HFFc6 (cell line): ENCODE measurements around the gene HTR2B. TPM values are rescaled to one million over a fixed set of nuclear protein-coding genes. Genes with fewer than 3 reads are reported as not detected.
"Not testable (repeated sequence)": the region's sequence is repeated elsewhere in the genome, so short reads cannot be mapped to it uniquely, and the experiment has no call there.

Experiments used
- DNase-seq: peaks from one replicate; pipeline ENCODE4 v3.0.0-alpha.2; 2018
- H3K27ac Mint-ChIP-seq: 2 replicates; pipeline ENCODE4 v1.8.0; 2020; ENCODE audit warnings: mild to moderate bottlenecking, mixed read lengths
- H3K27me3 Mint-ChIP-seq: 2 replicates; pipeline ENCODE4 v1.8.0; 2021; ENCODE audit warnings: mild to moderate bottlenecking, moderate library complexity, mixed read lengths; ENCODE audit not compliant: insufficient read depth
- H3K36me3 Mint-ChIP-seq: 2 replicates; pipeline ENCODE4 v1.8.0; 2021; ENCODE audit warnings: low read depth, mixed read lengths
- H3K4me1 Mint-ChIP-seq: 2 replicates; pipeline ENCODE4 v1.8.0; 2020; ENCODE audit warnings: low read depth, mixed read lengths
- H3K4me3 Mint-ChIP-seq: 2 replicates; pipeline ENCODE4 v1.8.0; 2020; ENCODE audit warnings: mild to moderate bottlenecking, moderate library complexity, mixed read lengths
- H3K9me3 Mint-ChIP-seq: 2 replicates; pipeline ENCODE4 v1.8.0; 2020; ENCODE audit warnings: mild to moderate bottlenecking, mixed read lengths
- total RNA-seq, 6 experiments: library from RNA; stranded (reverse); fragmentation: NEBNext Ultra II Directional; extraction: Animal tissue kit (Norgen Biotek cat#: 25700); gene quantifications; 2 replicates in 1 of 6; 3 replicates in 5 of 6; pipeline ENCODE4 v1.2.3, GENCODE V29; 2021
- TF ChIP-seq, protein P1 (sequence below): fragments of 200-600 bp; sonication (generic); IDR thresholded peaks from 2 replicates; pipeline ENCODE4 v1.5.0; 2021; ENCODE audit warnings: antibody characterized with exemption, mild to moderate bottlenecking

HTR2B gene
- total RNA-seq, 6 experiments from 2014 or later = 0.09 to 0.33 (median 0.26) TPM; not detected in 1

DNA sequence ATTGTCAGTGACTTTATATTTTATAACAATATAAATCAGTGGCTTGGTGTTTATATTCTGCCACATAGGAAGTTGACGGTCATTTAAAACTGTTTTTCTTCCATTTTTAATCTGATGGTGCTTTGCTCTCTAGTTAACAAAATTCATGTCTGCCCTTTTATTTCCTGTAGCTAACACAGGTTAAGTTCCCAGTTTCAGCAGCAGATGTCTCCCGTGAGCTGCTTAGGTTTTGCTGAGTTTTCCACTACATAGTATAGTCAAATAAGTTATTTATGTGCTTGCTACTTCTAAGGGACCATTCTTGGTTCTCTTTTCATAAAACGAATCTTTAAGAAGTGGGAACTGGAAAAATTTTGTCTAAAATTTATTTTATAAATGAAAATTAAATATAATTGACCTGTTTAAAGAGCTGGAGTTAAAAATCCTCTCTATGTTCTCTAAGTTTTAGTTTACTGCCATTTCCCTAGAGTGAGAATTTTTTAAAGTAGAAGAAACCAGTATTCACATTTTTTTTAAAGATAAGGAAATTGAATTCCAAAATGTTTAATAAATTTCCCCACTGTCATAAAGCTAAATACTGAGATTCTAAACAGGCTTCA, 20.6 kb downstream of the HTR2B start:
- TF ChIP-seq, protein P1, sequence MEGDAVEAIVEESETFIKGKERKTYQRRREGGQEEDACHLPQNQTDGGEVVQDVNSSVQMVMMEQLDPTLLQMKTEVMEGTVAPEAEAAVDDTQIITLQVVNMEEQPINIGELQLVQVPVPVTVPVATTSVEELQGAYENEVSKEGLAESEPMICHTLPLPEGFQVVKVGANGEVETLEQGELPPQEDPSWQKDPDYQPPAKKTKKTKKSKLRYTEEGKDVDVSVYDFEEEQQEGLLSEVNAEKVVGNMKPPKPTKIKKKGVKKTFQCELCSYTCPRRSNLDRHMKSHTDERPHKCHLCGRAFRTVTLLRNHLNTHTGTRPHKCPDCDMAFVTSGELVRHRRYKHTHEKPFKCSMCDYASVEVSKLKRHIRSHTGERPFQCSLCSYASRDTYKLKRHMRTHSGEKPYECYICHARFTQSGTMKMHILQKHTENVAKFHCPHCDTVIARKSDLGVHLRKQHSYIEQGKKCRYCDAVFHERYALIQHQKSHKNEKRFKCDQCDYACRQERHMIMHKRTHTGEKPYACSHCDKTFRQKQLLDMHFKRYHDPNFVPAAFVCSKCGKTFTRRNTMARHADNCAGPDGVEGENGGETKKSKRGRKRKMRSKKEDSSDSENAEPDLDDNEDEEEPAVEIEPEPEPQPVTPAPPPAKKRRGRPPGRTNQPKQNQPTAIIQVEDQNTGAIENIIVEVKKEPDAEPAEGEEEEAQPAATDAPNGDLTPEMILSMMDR = peak; percentile 88
- peak; percentile 72 for DNase-seq
- Mint-ChIP-seq H3K36me3 (peaks cover 29% of the 10 kb centered on the region), H3K9me3 (no peaks in the 10 kb centered on the region), H3K4me3 (no peak overlapping the region), H3K4me1 (peaks cover 82% of the 10 kb centered on the region), H3K27ac (peak overlapping the region; percentile 67), H3K27me3 (0 out of 2 replicates have a peak, but pooled peaks cover 2% of the 10 kb centered on the region)

DNA sequence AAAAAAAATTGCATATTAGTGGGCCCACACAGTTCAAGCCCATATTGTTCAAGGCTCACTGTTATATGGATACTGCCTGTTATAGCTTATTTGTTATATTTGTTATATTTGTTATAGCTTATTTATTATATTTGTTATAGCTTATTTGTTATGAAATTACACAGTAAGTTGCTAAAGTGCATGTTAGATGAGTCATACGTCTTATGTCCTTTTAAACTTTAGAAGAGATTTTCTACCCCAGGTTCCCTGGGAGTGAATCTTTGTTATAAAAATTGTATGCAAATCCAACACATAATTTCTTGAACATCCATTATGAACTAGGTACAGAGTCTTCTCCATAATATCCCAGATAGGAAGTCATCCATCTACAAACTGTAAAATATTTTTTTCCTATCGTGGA, 22.1 kb downstream of the HTR2B start:
- H3K36me3 Mint-ChIP-seq = peaks cover 27% of the 10 kb centered on the region
- peaks cover 2% of the 10 kb centered on the region; the same call in 1 of the 2 replicates for H3K27me3 Mint-ChIP-seq
- H3K27ac Mint-ChIP-seq = peak overlapping the region; percentile 71
- peaks cover 78% of the 10 kb centered on the region for H3K4me1 Mint-ChIP-seq
- no peak for DNase-seq
- no peaks in the 10 kb centered on the region; the same call in 1 of the 2 replicates for H3K9me3 Mint-ChIP-seq
- TF ChIP-seq, protein P1 = no peak
- no peak overlapping the region for H3K4me3 Mint-ChIP-seq

DNA sequence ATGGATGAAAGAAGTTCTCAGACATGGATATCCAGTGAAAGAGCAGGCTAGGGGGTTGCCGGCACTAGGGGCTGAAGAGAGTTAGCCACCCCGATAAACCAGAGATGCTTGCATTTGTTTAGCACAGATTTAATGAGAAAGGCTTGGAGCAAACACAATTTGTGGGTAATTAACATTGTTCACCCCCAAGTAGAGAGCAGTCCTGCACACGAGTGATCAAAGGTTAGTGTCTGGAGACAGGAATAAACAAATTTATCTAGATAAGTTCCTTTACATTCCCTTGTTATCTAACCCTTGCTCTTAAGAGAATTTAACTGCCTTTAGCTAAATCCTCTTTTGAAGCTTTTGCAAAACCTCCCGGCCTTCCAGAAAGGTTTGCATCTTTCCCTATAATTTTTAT, 23.9 kb downstream of the HTR2B start:
- Mint-ChIP-seq H3K4me3 (no peak overlapping the region), H3K27me3 (peaks cover 2% of the 10 kb centered on the region; the same call in 1 of the 2 replicates), H3K27ac (peak overlapping the region; percentile 47), H3K36me3 (peaks cover 32% of the 10 kb centered on the region), H3K4me1 (peaks cover 62% of the 10 kb centered on the region), H3K9me3 (no peaks in the 10 kb centered on the region; the same call in 1 of the 2 replicates)
- TF ChIP-seq, protein P1 = no peak
- DNase-seq = no peak

DNA sequence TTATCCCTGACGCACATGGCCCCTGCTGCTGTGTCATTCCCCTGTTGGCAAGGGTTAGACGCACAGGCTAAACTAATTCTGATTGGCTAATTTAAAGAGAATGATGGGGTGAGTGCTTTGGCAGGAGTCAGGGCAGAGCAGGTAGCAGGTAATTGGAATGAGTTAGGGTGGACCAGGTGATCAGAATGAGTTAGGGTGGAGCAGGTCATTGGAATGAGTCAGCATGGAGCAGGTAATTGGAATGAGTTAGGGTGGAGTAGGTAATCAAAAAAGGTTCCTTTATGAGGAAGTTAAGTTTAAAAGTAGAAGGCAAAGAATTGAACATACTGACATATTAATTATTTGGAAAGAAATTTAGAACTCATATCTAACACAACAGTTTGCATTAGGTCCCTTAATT, 24.5 kb downstream of the HTR2B start:
- peaks cover 55% of the 10 kb centered on the region for H3K4me1 Mint-ChIP-seq
- not testable (repeated sequence) for DNase-seq, H3K27me3 Mint-ChIP-seq, H3K4me3 Mint-ChIP-seq, H3K9me3 Mint-ChIP-seq
- peak overlapping the region; percentile 20; the same call in 1 of the 2 replicates for H3K27ac Mint-ChIP-seq
- H3K36me3 Mint-ChIP-seq = peaks cover 31% of the 10 kb centered on the region

DNA sequence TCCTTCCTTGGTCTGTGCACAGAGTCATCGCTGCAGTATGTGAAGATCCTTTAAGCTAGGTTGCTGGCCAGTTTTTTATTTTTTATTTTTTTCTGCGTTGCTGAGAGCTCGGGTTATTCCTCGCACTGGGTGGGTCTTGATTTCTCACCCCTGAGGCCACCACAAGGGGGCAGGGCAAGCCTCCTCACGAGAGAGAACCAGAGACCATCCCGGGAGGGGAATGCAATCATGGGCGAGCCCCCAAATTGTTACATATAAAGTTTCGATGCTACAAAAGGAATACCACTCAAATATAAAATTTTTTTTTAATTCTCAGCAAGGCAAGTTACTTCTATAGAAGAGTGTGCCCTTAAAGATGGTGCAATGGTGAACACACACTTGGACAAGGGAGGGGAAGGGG, 24.9 kb downstream of the HTR2B start:
- DNase-seq = no peak
- peaks cover 31% of the 10 kb centered on the region for H3K36me3 Mint-ChIP-seq
- H3K4me3 Mint-ChIP-seq = no peak overlapping the region
- H3K27ac Mint-ChIP-seq = peak overlapping the region; percentile 20; the same call in 1 of the 2 replicates
- no peaks in the 10 kb centered on the region; the same call in 1 of the 2 replicates for H3K9me3 Mint-ChIP-seq
- peaks cover 2% of the 10 kb centered on the region; the same call in 1 of the 2 replicates for H3K27me3 Mint-ChIP-seq
- H3K4me1 Mint-ChIP-seq = peaks cover 51% of the 10 kb centered on the region
- TF ChIP-seq, protein P1 = peak; percentile 69

DNA sequence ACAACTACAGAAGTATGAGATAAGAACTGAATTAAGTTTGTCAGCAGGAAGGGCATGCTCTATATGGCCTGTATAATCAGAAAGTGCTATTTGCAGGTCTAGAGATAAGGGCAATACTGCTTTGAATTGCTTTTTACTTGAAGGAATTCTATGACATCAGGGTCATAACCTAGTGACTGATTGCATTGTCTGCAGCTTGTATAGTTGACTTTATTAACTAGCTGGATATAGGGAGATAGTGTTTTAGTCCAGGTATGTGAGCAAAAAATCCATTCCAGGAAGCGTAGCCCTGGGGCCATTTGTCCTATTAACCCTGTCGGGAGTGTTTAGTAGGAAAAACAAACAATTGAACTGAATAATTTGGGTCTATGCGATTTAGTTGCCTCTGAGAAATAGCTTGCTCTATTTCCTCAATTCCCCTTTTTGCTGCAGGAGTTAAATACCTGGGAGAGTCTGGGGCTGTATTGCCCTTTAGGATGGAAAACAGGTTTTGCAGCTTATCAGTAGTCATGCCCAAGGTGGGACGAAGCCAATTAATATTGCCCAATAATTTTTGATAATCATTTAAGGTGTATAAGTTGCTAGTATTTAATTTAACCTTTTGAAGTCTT, 30.0 kb downstream of the HTR2B start:
- TF ChIP-seq, protein P1 = no peak
- Mint-ChIP-seq H3K9me3 (no peaks in the 10 kb centered on the region; the same call in 1 of the 2 replicates), H3K4me3 (no peak overlapping the region), H3K4me1 (peaks cover under 1% of the 10 kb centered on the region; the same call in 1 of the 2 replicates), H3K36me3 (peaks cover 38% of the 10 kb centered on the region), H3K27ac (no peak overlapping the region), H3K27me3 (no peaks in the 10 kb centered on the region; the same call in 1 of the 2 replicates)
- DNase-seq = no peak
